Stimulated activated CD4-positive, alpha-beta T cell treated with anti-CD3 and anti-CD28 coated beads, TNF-alpha, amount 100 ng/mL, for 1 hour (primary cell): ENCODE data around the gene CADPS.

ENCODE experiments used
- DNase-seq, 3 donors: peaks; one replicate each; pipeline ENCODE4 v3.0.0-alpha.2; 2020; ENCODE audit warnings: low read depth in 3 of 3, low spot score in 1 of 3

The CADPS gene

DNA sequence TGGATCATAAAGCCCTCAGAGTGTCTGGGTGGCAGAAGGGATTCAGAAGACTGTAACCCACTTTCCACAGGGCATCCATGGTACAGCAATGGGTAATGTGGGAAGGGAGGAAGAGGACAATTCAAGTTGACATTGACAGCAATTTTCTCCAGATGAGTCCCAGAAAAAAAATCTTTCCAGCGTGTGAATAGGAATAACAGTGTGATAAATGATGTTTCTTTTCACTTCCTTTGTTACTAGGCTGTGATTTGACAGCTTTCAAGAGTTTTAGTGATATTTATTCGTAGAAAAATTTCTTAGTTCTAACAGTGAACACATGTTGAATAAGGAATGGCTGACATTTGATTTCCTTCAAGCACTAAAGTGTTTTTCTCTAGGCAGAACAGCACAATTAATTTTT lies 186.4 kb downstream of the CADPS start:
- DNase-seq: no peak

DNA sequence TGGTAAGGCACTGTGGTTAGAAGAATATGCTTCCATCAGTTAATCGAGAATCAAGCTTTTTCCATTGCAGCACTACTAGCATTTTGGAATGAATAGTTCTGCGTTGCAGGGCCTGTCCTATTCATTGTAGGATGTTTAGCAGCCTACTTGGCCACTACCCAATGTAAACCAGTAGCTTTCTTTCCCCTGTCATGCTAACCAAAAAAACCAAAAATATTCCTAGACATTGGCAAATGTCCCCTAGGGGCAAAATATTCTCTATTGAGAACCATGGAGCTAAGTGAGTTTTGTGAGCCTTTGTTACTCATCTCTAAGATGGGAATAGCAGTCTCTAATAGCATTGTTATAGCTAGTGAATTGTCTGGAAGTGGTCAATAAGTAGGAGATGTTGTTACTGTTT lies 187.2 kb downstream of the CADPS start:
- no peak for DNase-seq

DNA sequence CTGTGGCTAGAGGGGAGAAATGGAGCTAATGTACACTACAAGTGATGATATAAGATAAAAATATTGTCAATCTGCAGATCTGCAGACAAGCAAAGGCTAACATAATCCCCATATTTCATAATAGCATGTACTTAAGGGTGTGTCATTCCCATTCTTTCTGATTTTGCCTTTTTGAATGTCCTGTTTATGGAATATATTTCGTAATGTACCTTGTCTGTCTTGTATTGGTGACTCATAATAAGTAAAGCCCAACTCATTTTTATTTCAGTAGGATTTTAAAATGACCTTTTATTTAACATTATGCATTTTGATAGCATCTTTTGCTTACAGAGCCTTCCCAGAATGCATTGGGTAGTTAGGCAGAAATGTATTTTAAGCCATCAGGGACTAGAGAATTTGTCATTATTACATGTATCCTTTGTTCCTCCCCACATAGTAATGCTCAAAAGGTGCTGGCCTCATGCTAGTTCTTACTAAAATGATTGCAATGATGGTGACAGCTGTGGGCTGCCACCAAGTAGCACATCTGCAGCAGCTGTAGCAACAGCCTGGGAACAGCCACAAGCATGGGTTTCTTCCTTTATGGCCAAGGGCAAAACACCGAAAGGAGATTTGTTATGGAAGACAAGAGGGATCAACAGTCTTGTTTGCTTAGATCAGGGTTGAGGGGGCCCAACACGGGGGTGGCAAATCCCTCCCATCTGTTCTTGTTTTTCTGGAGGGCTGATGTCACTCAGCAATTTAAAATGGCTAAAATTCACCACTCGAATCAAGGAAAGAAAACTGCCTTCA lies 188.5 kb downstream of the CADPS start:
- no peak for DNase-seq

DNA sequence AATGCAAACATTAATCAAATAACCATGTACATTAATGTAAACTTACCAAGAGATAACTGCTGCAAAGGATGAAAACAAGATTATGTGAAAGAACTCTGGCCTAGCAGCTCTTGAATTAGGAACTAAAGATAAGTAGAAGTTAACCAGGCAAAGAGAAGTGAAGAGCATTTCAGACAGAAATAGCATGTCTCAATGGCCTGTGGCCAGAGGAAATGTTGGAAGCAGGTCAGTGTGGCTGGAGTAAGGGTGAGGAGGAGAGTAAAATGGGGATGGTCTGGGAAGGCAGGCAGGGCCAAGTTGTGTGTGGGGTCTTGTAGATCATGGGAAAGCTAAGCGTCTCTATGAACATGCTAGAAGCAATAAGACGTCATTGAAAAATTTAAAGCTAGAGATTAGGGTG lies 192.4 kb downstream of the CADPS start:
- no peak for DNase-seq

DNA sequence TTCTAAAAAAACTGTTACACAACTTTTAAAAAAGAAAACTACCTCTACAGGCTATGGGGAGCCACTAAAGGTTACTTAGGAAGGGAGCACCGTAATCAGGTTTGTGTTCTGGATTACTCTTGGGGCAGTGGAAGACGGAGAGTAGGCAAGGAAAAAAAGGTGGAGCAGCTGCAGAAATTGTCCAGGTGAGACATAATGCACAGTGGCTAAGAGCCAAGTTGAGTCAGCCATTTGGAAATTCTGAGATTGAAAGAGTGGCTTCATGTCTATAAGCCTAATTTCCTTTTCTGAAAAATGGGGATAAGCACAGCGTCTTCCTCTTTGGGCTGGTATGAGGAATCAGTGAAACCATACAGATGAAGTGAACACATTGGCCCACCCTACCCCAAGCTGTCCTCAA lies 195.2 kb downstream of the CADPS start:
- no peak for DNase-seq

DNA sequence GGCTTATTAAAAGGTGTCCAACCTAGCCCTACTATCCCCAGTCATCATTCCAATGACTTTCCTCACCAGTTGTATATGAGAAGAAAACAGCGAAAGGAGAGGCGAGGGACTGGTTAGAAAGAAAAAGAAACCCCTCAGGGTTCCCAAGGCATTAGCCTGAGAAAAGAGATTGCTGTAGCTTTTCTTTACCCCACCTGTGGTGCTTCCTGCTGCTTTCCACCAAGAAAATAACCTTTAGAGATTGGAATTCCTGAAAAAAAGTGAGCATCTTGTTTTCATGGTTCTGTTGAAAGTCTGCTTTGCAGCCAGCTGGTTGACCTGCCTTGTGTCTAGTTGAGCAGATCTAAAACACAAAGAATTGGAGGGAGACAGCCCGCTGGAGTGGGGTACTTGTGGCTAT lies 196.4 kb downstream of the CADPS start:
- no peak for DNase-seq

DNA sequence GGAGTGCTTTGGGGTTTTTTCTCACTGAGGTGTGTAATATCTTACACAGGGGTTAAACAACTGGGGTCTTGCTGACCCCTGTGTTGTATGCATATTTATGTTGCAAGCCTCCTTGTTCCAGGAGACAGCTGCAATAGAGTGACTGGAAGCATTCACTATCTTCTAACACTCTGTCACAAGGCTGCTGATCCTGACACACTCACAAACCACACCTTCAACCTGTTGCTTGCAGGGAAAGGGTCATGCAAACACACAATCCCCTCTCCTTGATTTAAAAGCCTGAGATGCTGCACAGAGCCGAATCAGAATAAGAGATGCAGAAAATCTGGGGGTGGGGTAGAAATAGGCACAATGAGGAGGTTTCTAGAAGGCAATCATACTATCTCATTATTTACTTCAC lies 197.3 kb downstream of the CADPS start:
- no peak for DNase-seq

DNA sequence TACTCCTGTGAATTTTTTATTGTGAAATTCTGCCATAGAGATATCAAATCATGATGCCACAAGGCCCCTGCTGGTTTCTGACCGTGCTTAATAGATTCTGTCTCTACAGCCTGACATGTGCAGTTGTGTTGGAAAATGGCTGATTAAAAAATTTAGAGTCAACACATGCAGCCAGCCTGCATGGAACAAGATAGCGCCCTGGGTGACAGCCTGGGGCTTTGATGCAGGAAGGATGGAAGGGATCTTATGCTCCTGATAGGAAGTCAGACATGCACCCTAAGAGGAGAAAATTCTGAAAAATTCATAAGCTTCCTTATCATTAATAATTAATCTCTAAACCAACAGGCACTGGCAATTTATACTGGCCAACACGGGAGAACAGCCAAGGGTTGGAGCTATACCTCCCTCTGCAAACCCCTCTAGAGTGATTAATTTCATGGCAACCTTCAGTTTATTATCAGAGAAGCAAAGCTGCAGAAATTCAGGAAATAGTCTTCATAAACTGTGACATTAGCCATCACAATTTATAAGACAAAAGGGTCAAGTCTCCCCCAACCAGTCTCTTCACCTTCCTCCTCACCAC lies 198.4 kb downstream of the CADPS start:
- DNase-seq: no peak

DNA sequence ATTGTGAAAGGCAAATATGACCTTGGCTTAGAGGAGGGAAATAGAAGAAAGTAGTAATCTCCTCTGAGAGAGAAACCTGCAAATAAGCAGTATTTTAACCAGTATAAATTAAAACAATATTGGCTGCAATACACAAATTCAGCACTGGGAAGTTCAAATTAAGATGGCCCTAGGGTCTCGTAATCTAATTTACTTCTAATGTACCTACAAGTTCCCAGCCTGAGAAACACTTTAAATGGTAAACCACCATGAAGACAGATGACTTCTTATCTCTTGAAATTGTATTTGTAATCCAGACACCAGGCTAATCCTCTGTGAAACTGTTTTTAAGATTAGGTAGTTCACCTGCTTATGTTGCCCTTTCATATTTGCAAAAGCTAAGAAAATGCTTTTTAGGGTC lies 199.7 kb downstream of the CADPS start:
- no peak for DNase-seq

DNA sequence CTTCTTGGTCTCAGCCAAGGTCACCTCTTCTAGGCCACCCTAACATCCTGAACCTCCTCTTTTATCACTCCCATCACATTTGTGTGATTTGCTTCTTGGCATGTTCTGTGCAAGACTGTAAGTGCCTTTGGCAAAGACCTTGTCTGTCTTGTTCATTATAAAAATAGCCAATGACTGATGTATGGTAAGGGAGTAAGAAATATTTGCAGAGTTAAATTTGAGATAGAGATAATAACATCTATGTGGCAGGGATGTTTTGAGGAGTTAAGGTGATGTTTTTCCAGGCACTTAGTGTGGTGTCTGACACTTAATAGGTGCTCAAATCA lies 202.3 kb downstream of the CADPS start:
- no peak for DNase-seq

DNA sequence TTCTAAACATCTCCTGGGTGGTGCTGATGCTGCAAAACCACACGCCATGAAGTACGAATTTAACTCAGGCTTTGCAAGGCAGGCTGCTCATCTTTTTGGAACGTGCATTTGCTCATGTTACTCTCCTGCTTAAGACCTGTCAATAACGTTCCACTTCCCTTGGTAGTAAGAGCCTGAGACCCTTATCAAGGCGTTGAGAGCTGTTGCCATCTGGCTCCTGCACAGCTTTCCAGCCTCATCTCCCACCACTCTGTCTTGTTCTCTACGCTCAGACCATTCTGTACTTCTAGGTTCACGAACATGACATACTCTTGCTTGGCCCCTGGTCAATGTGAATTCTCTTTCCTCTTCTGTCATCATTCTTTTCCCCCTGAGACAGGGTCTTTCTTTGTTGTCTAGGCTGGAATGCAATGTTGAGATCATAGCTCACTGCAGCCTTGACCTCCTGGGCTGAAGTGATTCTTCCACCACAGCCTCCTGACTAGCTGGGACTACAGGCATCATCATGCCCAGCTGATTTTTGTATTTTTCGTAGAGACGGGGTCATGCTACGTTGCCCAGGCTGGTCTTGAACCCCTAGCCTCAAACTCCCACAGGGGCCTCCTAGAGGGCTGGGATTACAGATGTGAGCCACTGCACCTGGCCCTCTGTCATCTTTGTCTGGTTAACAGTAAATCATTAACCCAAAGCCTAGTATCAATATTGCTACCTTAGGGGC lies 202.8 kb downstream of the CADPS start:
- no peak for DNase-seq

DNA sequence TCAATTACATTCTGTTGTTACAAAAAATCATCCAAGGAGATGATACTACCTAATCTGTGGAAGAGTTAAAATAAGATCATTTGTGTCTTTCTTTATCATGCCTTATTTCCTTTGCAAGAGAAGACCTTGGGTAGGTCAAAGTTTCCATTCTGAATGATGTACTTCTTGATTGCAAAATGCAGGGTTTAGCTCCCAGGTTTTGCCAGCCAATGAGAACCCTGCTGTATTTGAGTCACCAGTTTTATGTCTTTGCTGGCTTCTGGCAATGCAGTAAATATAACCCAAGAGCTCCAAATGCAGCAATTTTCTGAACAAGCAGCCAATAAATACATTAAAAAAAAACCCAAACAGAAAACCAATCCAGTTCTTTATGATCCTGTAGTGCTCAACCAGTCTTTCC lies 204.9 kb downstream of the CADPS start:
- no peak for DNase-seq

DNA sequence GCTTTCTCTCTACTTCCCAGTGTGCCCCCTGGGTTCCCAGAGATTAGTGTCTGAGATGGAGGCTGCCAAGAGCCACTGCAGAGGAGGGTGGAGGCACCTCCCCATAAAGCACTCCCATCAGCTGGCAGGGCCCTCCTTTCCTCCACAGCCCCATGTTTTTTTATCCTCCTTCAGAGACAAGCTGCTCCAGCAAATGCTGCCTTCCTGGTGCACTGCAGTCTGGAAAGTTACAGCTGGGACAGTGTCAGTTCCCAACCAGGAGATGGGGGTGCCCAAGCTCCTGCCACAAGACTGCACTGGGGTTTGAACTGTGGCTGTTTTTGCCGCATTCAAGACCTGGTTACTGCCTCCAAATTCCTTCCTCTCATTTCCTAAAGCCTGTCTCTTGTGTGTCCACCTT lies 206.1 kb downstream of the CADPS start:
- no peak for DNase-seq

DNA sequence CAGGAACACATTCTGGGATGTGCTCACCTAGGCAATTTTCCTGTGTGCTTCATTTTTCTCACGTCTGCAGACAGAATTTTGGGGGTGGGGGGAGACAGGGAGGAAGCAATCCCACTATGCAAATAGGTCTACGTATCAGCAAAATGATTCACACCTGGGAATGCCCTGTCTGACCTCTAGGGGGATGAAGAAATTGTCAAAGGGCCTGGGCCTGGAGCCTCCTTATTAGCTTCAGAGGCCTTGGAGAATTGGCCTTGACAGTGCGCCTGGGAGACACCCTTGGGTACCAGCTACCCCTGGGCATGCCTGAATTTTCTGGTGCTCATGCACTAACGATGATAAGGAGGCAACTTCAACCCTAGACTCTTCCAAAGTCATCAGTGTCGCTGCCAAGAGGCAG lies 207.5 kb downstream of the CADPS start:
- DNase-seq: no peak

DNA sequence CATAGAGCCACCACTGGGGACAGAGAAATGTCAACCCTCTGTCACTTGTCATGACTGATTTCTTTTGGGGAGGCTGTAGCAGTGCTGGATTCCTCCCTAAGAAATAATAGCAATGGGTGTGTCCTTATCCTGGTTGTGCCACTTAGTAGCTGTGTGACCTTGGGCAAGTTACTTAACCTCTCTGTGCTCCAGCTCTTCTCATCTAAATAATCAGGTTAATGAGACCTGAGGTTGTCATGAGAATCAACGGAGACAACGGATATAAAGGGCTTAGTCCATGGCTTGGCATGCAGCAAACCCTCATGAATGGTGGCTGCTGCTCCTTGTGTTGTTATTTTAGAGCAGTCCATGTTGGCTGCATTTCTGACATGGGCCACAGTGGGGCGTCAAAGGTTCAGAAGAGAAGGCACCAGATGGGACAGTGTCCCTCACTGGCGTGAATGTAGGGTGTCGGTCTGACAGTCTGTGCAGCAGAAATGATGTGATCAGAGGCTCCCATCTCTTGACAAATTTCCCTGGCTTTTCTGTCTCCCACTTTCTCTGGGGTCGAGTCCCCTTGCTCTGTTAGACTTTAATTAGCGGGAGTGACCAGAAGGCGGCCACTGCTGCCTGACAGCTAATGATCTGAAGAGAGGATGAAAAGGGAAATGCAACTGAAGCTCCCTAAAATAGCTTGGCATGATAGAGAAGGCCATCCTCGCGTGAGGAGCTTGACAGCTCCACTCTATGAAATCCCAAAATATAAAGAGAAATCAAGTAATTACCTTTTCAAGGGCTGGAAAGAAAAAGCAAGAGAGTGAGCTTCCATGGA lies 209.4 kb downstream of the CADPS start:
- no peak for DNase-seq

DNA sequence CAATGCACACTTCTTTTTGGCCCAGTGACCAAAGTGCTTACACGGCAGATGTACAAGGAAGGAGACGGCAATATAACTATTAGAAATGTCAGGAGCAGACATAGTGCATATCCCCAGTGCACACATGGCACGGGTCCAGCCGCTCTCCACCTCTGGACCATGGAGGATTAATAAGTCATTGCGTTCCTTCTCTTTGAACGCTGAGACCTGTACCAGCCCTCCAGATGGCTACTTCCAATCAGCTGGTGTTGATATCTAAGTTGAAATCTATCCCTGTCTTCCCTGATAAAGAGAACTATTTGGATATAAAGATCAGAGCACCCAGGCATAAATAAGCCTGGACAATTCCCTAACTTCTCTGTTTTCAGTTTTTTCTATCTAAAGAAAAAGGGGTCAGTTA lies 212.5 kb downstream of the CADPS start:
- DNase-seq: no peak

DNA sequence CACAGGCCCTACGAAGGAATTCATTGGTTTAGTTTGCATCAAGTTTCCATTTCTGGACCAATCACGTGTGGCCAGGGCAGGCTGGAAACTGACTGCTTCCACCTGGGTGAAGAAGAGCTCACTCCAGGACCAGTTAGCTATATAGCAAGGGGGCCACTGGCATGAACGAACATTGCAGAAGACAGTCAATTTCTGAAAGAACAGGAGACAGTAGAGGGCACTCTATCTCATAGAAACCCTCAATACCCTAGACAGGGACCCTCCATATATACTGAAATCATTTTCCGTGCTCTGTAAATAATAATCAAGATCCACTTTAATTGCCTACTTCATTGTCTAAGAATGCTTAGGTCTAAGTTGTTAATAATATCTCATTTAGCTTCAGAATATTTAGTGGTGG lies 215.6 kb downstream of the CADPS start:
- no peak for DNase-seq

DNA sequence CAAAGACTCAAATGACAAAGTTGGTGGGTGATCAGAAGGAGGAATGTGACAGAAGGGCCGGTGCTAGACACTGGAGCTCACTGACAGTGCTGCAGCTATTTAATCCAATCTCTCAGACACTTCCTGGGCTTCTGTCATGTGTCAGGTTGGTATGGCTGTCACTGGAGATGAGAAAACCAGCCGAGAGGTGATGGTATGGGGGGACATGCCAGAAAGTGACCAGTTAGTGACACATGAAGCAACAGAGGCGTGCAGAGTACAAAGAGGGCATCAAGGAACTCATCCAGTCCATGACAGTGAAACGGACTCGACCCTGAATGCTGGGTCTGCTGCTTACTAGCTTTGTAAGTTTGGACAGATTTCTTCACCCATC lies 219.5 kb downstream of the CADPS start:
- DNase-seq: no peak

DNA sequence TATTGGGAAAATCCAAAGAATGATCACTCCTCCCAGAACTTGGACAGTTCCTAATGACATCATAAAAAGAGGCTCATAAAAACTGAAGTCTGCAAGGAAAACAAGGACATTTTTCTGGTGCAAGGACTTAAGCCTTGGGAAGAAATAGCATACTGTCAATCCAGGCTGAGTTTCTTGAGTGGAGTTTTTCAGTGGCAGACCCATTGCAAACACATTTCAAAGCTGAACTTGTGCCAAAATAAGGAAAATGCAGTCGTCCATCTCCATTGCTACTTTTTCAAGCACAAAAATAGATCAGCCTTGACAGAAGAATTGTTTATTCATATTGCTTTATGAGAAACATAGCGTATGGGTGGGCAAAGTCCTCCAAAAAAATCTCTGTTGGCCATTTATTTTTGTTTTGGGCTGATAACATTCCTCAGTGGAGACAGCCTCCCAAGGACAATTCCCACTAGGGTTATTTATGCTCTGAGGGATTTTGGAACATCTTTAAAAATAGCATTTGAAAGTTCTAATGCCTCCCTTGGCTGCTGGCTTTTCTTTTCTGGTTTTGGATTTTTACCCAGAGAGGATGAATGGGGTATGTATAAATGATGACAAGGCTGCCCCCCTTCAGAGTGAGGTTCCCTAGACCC lies 220.0 kb downstream of the CADPS start:
- no peak for DNase-seq

DNA sequence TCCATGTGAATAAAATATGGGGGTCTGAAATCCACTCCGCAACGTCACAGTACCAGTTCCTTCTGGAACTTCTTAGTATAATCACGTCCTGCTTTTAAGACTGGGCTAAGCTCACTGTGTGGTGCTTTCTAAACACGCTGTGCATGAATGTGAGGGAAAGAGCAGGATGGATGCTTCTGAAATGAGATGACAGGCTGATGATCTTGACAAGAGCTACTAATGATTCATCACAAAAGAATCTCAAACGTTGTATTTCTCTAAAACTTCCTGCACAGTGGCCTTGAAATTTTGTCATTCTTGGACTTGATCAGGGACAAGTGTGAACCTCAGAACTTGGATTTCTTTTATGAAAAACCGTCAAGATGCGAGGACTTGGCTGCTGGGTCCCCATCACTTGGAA lies 221.4 kb downstream of the CADPS start:
- no peak for DNase-seq

DNA sequence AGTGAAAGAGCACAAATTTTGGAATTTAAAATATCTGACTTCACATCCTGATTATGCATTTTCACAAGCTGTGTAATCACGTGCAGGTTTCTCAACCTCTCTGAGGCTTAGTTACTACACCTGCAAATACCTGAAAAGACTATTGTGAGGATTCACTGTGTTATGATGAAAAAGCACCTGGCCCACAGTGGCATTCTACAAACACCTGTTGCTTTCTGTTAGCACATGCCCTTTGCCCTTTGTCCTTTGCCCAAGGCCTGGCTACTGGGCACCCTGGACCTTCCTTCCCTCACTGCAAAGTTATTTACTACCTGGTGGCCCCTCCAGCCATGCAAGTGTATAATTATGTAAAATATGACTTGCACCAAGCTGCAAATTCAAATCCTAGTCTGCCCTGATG lies 227.5 kb downstream of the CADPS start:
- DNase-seq: no peak
